Mesendoderm (in vitro differentiated cells): Measurements from ENCODE around the gene SSR1.

Experiments
- DNase-seq: peaks from one replicate; pipeline ENCODE4 v3.0.0; 2013
- H2AK5ac ChIP-seq: 2 replicates; pipeline ENCODE4 v1.6.1; 2013; ENCODE audit warnings: low read length, inconsistent platforms
- H2BK120ac ChIP-seq: 2 replicates; pipeline ENCODE4 v1.6.1; 2013; ENCODE audit warnings: low read depth, mild to moderate bottlenecking, low read length, moderate library complexity, mixed read lengths
- H2BK15ac ChIP-seq: replicated peaks from 2 replicates; pipeline ENCODE4 v1.6.1; 2013; ENCODE audit warnings: low read depth, mild to moderate bottlenecking, moderate library complexity
- H2BK5ac ChIP-seq: 2 replicates; pipeline ENCODE4 v1.6.1; 2013; ENCODE audit warnings: low read length, inconsistent platforms
- H3K18ac ChIP-seq: 2 replicates; pipeline ENCODE4 v1.6.1; 2013; ENCODE audit warnings: mild to moderate bottlenecking, low read length, mixed read lengths
- H3K23ac ChIP-seq: one replicate; pipeline ENCODE4 v1.6.1; 2013; ENCODE audit warnings: low read length
- H3K27ac ChIP-seq: 2 replicates; pipeline ENCODE4 v1.5.1; 2013; ENCODE audit warnings: low read depth, mild to moderate bottlenecking, inconsistent platforms, low read length, moderate library complexity
- H3K27me3 ChIP-seq: 2 replicates; pipeline ENCODE4 v1.6.1; 2013; ENCODE audit warnings: low read length, control low read depth, mild to moderate bottlenecking, inconsistent platforms; ENCODE audit not compliant: insufficient read depth, poor library complexity
- H3K36me3 ChIP-seq: 2 replicates; pipeline ENCODE4 v1.6.1; 2013; ENCODE audit warnings: low read length, inconsistent platforms; ENCODE audit not compliant: control insufficient read depth, insufficient read depth
- H3K4ac ChIP-seq: one replicate; pipeline ENCODE4 v1.6.1; 2013; ENCODE audit warnings: low read depth, mild to moderate bottlenecking, low read length, moderate library complexity
- H3K4me1 ChIP-seq: 2 replicates; pipeline ENCODE4 v1.6.1; 2013; ENCODE audit warnings: low read depth, low read length, inconsistent platforms; ENCODE audit not compliant: control insufficient read depth
- H3K4me2 ChIP-seq: 2 replicates; pipeline ENCODE4 v1.6.1; 2013; ENCODE audit warnings: low read length
- H3K4me3 ChIP-seq: 2 replicates; pipeline ENCODE4 v1.5.1; 2013; ENCODE audit warnings: mild to moderate bottlenecking, low read length
- H3K56ac ChIP-seq: one replicate; pipeline ENCODE4 v1.6.1; 2013; ENCODE audit warnings: low read length
- H3K79me1 ChIP-seq: 2 replicates; pipeline ENCODE4 v1.6.1; 2013; ENCODE audit warnings: low read length, inconsistent platforms
- H3K79me2 ChIP-seq: 2 replicates; pipeline ENCODE4 v1.6.1; 2013; ENCODE audit warnings: mild to moderate bottlenecking, low read length; ENCODE audit not compliant: control insufficient read depth, insufficient read depth
- H3K9ac ChIP-seq: 2 replicates; pipeline ENCODE4 v1.6.1; 2013; ENCODE audit warnings: low read length, inconsistent platforms
- H4K5ac ChIP-seq: one replicate; pipeline ENCODE4 v1.6.1; 2013; ENCODE audit warnings: low read length
- H4K8ac ChIP-seq: one replicate; pipeline ENCODE4 v1.6.1; 2013; ENCODE audit warnings: low read depth, mild to moderate bottlenecking, control low read depth, low read length, moderate library complexity
- WGBS: extraction: QIAGEN DNeasy Blood & Tissue Kit; methylation state at CpG from one replicate; pipeline ENCODE4 v1.1.7; 2013; ENCODE audit warnings: low lambda C conversion rate, missing lambda C conversion rate; ENCODE audit not compliant: insufficient coverage; ENCODE audit errors: extremely low coverage; 5-methylcytosine and 5-hydroxymethylcytosine counted together

The SSR1 gene

GRCh38 chr6:7262746-7263518 lies 50.1 kb downstream of the SSR1 start:
- WGBS = no CpG with 5 or more reads among the region's 16 CpGs
- H3K79me1 ChIP-seq = no peaks in the 10 kb centered on the region

GRCh38 chr6:7261852-7262461 lies 51.0 kb downstream of the SSR1 start:
- no peak overlapping the region for H3K4ac ChIP-seq
- no peak overlapping the region for H2BK15ac ChIP-seq
- H4K5ac ChIP-seq = no peak overlapping the region
- peak; percentile 82 for DNase-seq
- H3K9ac ChIP-seq = peak overlapping the region; percentile 76
- H3K23ac ChIP-seq = no peak overlapping the region
- H3K79me1 ChIP-seq = no peaks in the 10 kb centered on the region
- H3K27me3 ChIP-seq = no peaks in the 10 kb centered on the region
- H3K56ac ChIP-seq = peak overlapping the region; percentile 89
- no peak overlapping the region for H2BK120ac ChIP-seq
- no peak overlapping the region for H2BK5ac ChIP-seq
- H2AK5ac ChIP-seq = no peak overlapping the region
- no peak overlapping the region for H3K27ac ChIP-seq
- H3K36me3 ChIP-seq = no peaks in the 10 kb centered on the region
- WGBS = no CpG with 5 or more reads among the region's 13 CpGs
- no peaks in the 10 kb centered on the region for H3K4me1 ChIP-seq
- H4K8ac ChIP-seq = no peak overlapping the region
- peak overlapping the region; percentile 69 for H3K4me3 ChIP-seq
- H3K79me2 ChIP-seq = no peaks in the 10 kb centered on the region
- H3K18ac ChIP-seq = no peak overlapping the region
- H3K4me2 ChIP-seq = peak overlapping the region; percentile 14

More at GRCh38 chr6:7262746-7263518, 50.1 kb downstream of the SSR1 start:
- no peak overlapping the region for H3K27ac ChIP-seq
- H2BK120ac ChIP-seq = no peak overlapping the region
- H3K4me2 ChIP-seq = no peak overlapping the region
- H2BK5ac ChIP-seq = no peak overlapping the region
- no peaks in the 10 kb centered on the region for H3K27me3 ChIP-seq
- no peak overlapping the region for H4K8ac ChIP-seq
- H4K5ac ChIP-seq = no peak overlapping the region
- no peak overlapping the region for H3K9ac ChIP-seq
- H3K4me1 ChIP-seq = no peaks in the 10 kb centered on the region
- no peak overlapping the region for H3K23ac ChIP-seq
- H3K56ac ChIP-seq = no peak overlapping the region
- no peaks in the 10 kb centered on the region for H3K79me2 ChIP-seq
- H2BK15ac ChIP-seq = no peak overlapping the region
- H3K36me3 ChIP-seq = no peaks in the 10 kb centered on the region
- H3K4ac ChIP-seq = no peak overlapping the region
- no peak overlapping the region for H3K4me3 ChIP-seq
- H3K18ac ChIP-seq = no peak overlapping the region
- no peak overlapping the region for H2AK5ac ChIP-seq
- DNase-seq = no peak

- whole genome bisulfite sequencing = no CpG with 5 or more reads among the region's 43 CpGs
- Histone ChIP-seq H3K4me1 (no peaks in the 10 kb centered on the region), H2BK15ac (no peak overlapping the region), H3K4ac (no peak overlapping the region), H3K4me2 (peak overlapping the region; percentile 59), H3K18ac (no peak overlapping the region), H3K56ac (peak overlapping the region; percentile 93), H2AK5ac (no peak overlapping the region), H4K8ac (no peak overlapping the region), H3K27me3 (no peaks in the 10 kb centered on the region), H3K9ac (peak overlapping the region; percentile 81), H3K79me2 (no peaks in the 10 kb centered on the region), H3K36me3 (no peaks in the 10 kb centered on the region), H3K79me1 (no peaks in the 10 kb centered on the region), H3K27ac (peak overlapping the region; percentile 42), H3K4me3 (peak overlapping the region; percentile 69), H2BK5ac (peak overlapping the region; percentile 23), H2BK120ac (no peak overlapping the region), H4K5ac (no peak overlapping the region), H3K23ac (peak overlapping the region; percentile 45)
- peak; percentile 99 for DNase-seq
Measured at GRCh38 chr6:7261032-7261841, 51.8 kb downstream of the SSR1 start.

- Histone ChIP-seq H2BK15ac (no peak overlapping the region), H3K79me2 (no peaks in the 10 kb centered on the region), H3K4me1 (no peaks in the 10 kb centered on the region), H3K27ac (peak overlapping the region; percentile 42), H3K79me1 (no peaks in the 10 kb centered on the region), H3K4me2 (peak overlapping the region; percentile 59), H2AK5ac (no peak overlapping the region), H3K18ac (no peak overlapping the region), H3K27me3 (no peaks in the 10 kb centered on the region), H3K9ac (peak overlapping the region; percentile 81), H3K23ac (peak overlapping the region; percentile 1), H2BK120ac (no peak overlapping the region), H3K36me3 (no peaks in the 10 kb centered on the region), H3K56ac (peak overlapping the region; percentile 93), H3K4ac (no peak overlapping the region), H2BK5ac (peak overlapping the region; percentile 23), H3K4me3 (peak overlapping the region; percentile 35), H4K5ac (no peak overlapping the region), H4K8ac (no peak overlapping the region)
- WGBS = no CpG with 5 or more reads among the region's 13 CpGs
- DNase-seq = peak; percentile 18
Measured at GRCh38 chr6:7260291-7261031, 52.5 kb downstream of the SSR1 start.

- no peak overlapping the region for H3K4me3 ChIP-seq
- no peaks in the 10 kb centered on the region for H3K79me1 ChIP-seq
- H3K27me3 ChIP-seq = no peaks in the 10 kb centered on the region
- DNase-seq = no peak
- no peak overlapping the region for H2AK5ac ChIP-seq
- H3K56ac ChIP-seq = no peak overlapping the region
- no peak overlapping the region for H4K5ac ChIP-seq
- H3K9ac ChIP-seq = no peak overlapping the region
- H4K8ac ChIP-seq = no peak overlapping the region
- H3K4me1 ChIP-seq = no peaks in the 10 kb centered on the region
- H3K18ac ChIP-seq = no peak overlapping the region
- H3K27ac ChIP-seq = no peak overlapping the region
- H3K23ac ChIP-seq = no peak overlapping the region
- H2BK15ac ChIP-seq = no peak overlapping the region
- no CpG with 5 or more reads among the region's 9 CpGs for WGBS
- H2BK120ac ChIP-seq = no peak overlapping the region
- H3K79me2 ChIP-seq = no peaks in the 10 kb centered on the region
- no peak overlapping the region for H2BK5ac ChIP-seq
- no peak overlapping the region for H3K4ac ChIP-seq
- no peaks in the 10 kb centered on the region for H3K36me3 ChIP-seq
- H3K4me2 ChIP-seq = no peak overlapping the region
Measured at GRCh38 chr6:7258231-7258763, 54.7 kb downstream of the SSR1 start.
